HG02938 (cell line): ENCODE measurements around the gene RDH11.
"Not testable (repeated sequence)": the region's sequence is repeated elsewhere in the genome, so short reads cannot be mapped to it uniquely, and the experiment has no call there.

Experiments used
- ATAC-seq: cut with Tn5 transposase; IDR thresholded peaks from one replicate; pipeline ENCODE4 v1.9.1; 2021; ENCODE audit warnings: mild to moderate bottlenecking, moderate library complexity; ENCODE audit not compliant: unreplicated experiment

The RDH11 gene

GRCh38 chr14:67695394-67695949 lies at the start of gene RDH11:
Gene RDH11, minus strand, starts transcription at chr14:67695764. Its CDS starts 61 bp downstream, at chr14:67695703.
- ATAC-seq = peak; percentile 88

- no peak for ATAC-seq
These were observed 48.5 kb upstream of the RDH11 start for GRCh38 chr14:67744046-67744445.

- no peak for ATAC-seq
These were observed 43.4 kb upstream of the RDH11 start for GRCh38 chr14:67738740-67739504.

GRCh38 chr14:67736771-67737170 lies 41.2 kb upstream of the RDH11 start:
- no peak for ATAC-seq

GRCh38 chr14:67735336-67736147 lies 40.0 kb upstream of the RDH11 start:
- no peak for ATAC-seq

- ATAC-seq = no peak
These were observed 39.1 kb upstream of the RDH11 start for GRCh38 chr14:67734675-67735074.

- ATAC-seq = no peak
These were observed 38.1 kb upstream of the RDH11 start for GRCh38 chr14:67733616-67734015.

- no peak for ATAC-seq
These were observed 33.7 kb upstream of the RDH11 start for GRCh38 chr14:67729072-67729885.

- no peak for ATAC-seq
These were observed 32.7 kb upstream of the RDH11 start for GRCh38 chr14:67728258-67728657.

GRCh38 chr14:67727361-67727760 lies 31.8 kb upstream of the RDH11 start:
- no peak for ATAC-seq

- ATAC-seq = no peak
These were observed 29.6 kb upstream of the RDH11 start for GRCh38 chr14:67725171-67725570.

GRCh38 chr14:67722293-67722692 lies 26.7 kb upstream of the RDH11 start:
- no peak for ATAC-seq

GRCh38 chr14:67721875-67722274 lies 26.3 kb upstream of the RDH11 start:
- ATAC-seq = no peak

- no peak for ATAC-seq
These were observed 24.3 kb upstream of the RDH11 start for GRCh38 chr14:67719866-67720265.

- ATAC-seq = not testable (repeated sequence)
These were observed 23.8 kb upstream of the RDH11 start for GRCh38 chr14:67719385-67719784.

- no peak for ATAC-seq
These were observed 22.7 kb upstream of the RDH11 start for GRCh38 chr14:67718265-67718664.

GRCh38 chr14:67717048-67717447 lies 21.5 kb upstream of the RDH11 start:
- ATAC-seq = no peak

GRCh38 chr14:67710209-67710608 lies 14.6 kb upstream of the RDH11 start:
- no peak for ATAC-seq

- not testable (repeated sequence) for ATAC-seq
These were observed 14.2 kb upstream of the RDH11 start for GRCh38 chr14:67709796-67710195.

GRCh38 chr14:67709346-67709745 lies 13.8 kb upstream of the RDH11 start:
- ATAC-seq = not testable (repeated sequence)

GRCh38 chr14:67705211-67705610 lies 9.6 kb upstream of the RDH11 start:
- ATAC-seq = no peak
